ENCODE data around the gene CST3.
"Not testable (repeated sequence)": the region's sequence is repeated elsewhere in the genome, so short reads cannot be mapped to it uniquely, and the experiment has no call there.

The CST3 gene

GRCh38 chr20:23661002-23661429 lies 23.3 kb upstream of the CST3 start:
- no peak for DNase-seq

GRCh38 chr20:23659989-23660837 lies 22.5 kb upstream of the CST3 start:
- DNase-seq, result no peak

GRCh38 chr20:23659610-23659988 lies 21.8 kb upstream of the CST3 start:
- not testable (repeated sequence) for DNase-seq

- DNase-seq, result no peak
Observed at GRCh38 chr20:23658989-23659609, 21.3 kb upstream of the CST3 start.

- no peak for DNase-seq
Observed at GRCh38 chr20:23658336-23658735, 20.6 kb upstream of the CST3 start.

GRCh38 chr20:23657202-23657601 lies 19.4 kb upstream of the CST3 start:
- no peak for DNase-seq

- no peak for DNase-seq
Observed at GRCh38 chr20:23656372-23656771, 18.6 kb upstream of the CST3 start.

- no peak for DNase-seq
Observed at GRCh38 chr20:23655491-23656211, 17.9 kb upstream of the CST3 start.

GRCh38 chr20:23654717-23655116 lies 17.0 kb upstream of the CST3 start:
- no peak for DNase-seq

- DNase-seq, result no peak
Observed at GRCh38 chr20:23654000-23654399, 16.2 kb upstream of the CST3 start.

- DNase-seq, result no peak
Observed at GRCh38 chr20:23653400-23653938, 15.7 kb upstream of the CST3 start.

- DNase-seq, result no peak
Observed at GRCh38 chr20:23652926-23653325, 15.2 kb upstream of the CST3 start.

GRCh38 chr20:23652371-23652770 lies 14.6 kb upstream of the CST3 start:
- DNase-seq, result no peak

GRCh38 chr20:23651117-23651516 lies 13.4 kb upstream of the CST3 start:
- no peak for DNase-seq

- DNase-seq, result no peak
Observed at GRCh38 chr20:23649830-23650417, 12.2 kb upstream of the CST3 start.

- DNase-seq, result no peak
Observed at GRCh38 chr20:23649242-23649641, 11.5 kb upstream of the CST3 start.

- DNase-seq, result no peak
Observed at GRCh38 chr20:23647346-23647745, 9.6 kb upstream of the CST3 start.

- DNase-seq, result no peak
Observed at GRCh38 chr20:23646106-23646873, 8.5 kb upstream of the CST3 start.

GRCh38 chr20:23645575-23645974 lies 7.8 kb upstream of the CST3 start:
- DNase-seq, result no peak

GRCh38 chr20:23644164-23644563 lies 6.4 kb upstream of the CST3 start:
- no peak for DNase-seq

- DNase-seq, result no peak
Observed at GRCh38 chr20:23643659-23644058, 5.9 kb upstream of the CST3 start.
